HepG2 (cell line): Measurements from ENCODE around the gene TEF. TPM values are rescaled to one million over a fixed set of nuclear protein-coding genes. Genes with fewer than 3 reads are reported as not detected.
A peak's percentile ranks its signal among the peaks of the same experiment; 100 is the strongest.

Experiments used
- ARNTL ChIP-seq: sonication (generic); formaldehyde crosslinking; IDR thresholded peaks from 2 replicates; pipeline ENCODE4 v1.4.0; 2020; ENCODE audit warnings: mild to moderate bottlenecking, missing genetic modification reagents
- BORCS8-MEF2B ChIP-seq: sonication (generic); formaldehyde crosslinking; IDR thresholded peaks from 2 replicates; pipeline ENCODE4 v1.8.0; 2022; ENCODE audit warnings: mild to moderate bottlenecking, missing genetic modification reagents
- CCDC6 ChIP-seq: sonication (generic); formaldehyde crosslinking; IDR thresholded peaks from 2 replicates; pipeline ENCODE4 v1.8.1; 2022; ENCODE audit warnings: mild to moderate bottlenecking, missing genetic modification reagents, moderate library complexity
- EP300 ChIP-seq, 3 experiments: sonication (generic) in 1 of 3; formaldehyde crosslinking in 1 of 3; IDR thresholded peaks; 2 replicates each; pipeline versions ENCODE4 v1.5.1 to v1.6.1; 2011 to 2020; ENCODE audit warnings: low read depth in 2 of 3, low read length in 2 of 3, borderline replicate concordance in 1 of 3, improper control_type of control experiment in 1 of 3, mild to moderate bottlenecking in 1 of 3, missing genetic modification reagents in 1 of 3, moderate library complexity in 1 of 3
- FOXP1 ChIP-seq, 2 experiments: fragments of 450-650 bp in 1 of 2; IDR thresholded peaks; 2 replicates each; pipeline ENCODE4 v1.6.1; 2017 to 2018; ENCODE audit warnings: antibody characterized with exemption in 1 of 2
- JARID2 ChIP-seq: sonication (generic); formaldehyde crosslinking; IDR thresholded peaks from 2 replicates; pipeline ENCODE4 v1.8.1; 2023; ENCODE audit warnings: missing genetic modification reagents, inconsistent platforms; ENCODE audit not compliant: insufficient replicate concordance
- KLF12 ChIP-seq: sonication (generic); formaldehyde crosslinking; IDR thresholded peaks from 2 replicates; pipeline ENCODE4 v1.4.0; 2020; ENCODE audit warnings: missing genetic modification reagents, borderline replicate concordance
- MLLT10 ChIP-seq: sonication (generic); formaldehyde crosslinking; IDR thresholded peaks from 2 replicates; pipeline ENCODE4 v1.4.0; 2020; ENCODE audit warnings: missing genetic modification reagents
- NRL ChIP-seq: sonication (generic); formaldehyde crosslinking; IDR thresholded peaks from 2 replicates; pipeline ENCODE4 v1.5.0; 2020; ENCODE audit warnings: missing genetic modification reagents, mild to moderate bottlenecking, moderate library complexity, borderline replicate concordance
- SUZ12 ChIP-seq: fragments of 150-350 bp; IDR thresholded peaks from 2 replicates; pipeline ENCODE4 v1.6.1; 2014; ENCODE audit warnings: low read depth, low read length
- TBX3 ChIP-seq: fragments of 450-650 bp; IDR thresholded peaks from 2 replicates; pipeline ENCODE4 v1.6.1; 2017; ENCODE audit warnings: antibody characterized with exemption, mild to moderate bottlenecking, inconsistent platforms, borderline replicate concordance
- U2AF1 ChIP-seq: fragments of 200-400 bp; formaldehyde crosslinking; optimal IDR thresholded peaks from 2 replicates; pipeline ENCODE3; 2017; ENCODE audit warnings: mild to moderate bottlenecking, low read depth, low read length
- ZBTB25 ChIP-seq: IDR thresholded peaks from 2 replicates; pipeline ENCODE4 v1.6.1; 2018; ENCODE audit warnings: missing genetic modification reagents
- ZKSCAN1 ChIP-seq: fragments of 150-350 bp; IDR thresholded peaks from 2 replicates; pipeline ENCODE4 v1.6.1; 2014; ENCODE audit warnings: low read length
- ZNF251 ChIP-seq: sonication (generic); formaldehyde crosslinking; IDR thresholded peaks from 2 replicates; pipeline ENCODE4 v1.9.0; 2021; ENCODE audit warnings: mild to moderate bottlenecking, missing genetic modification reagents
- ZNF333 ChIP-seq: sonication (generic); formaldehyde crosslinking; IDR thresholded peaks from 2 replicates; pipeline ENCODE4 v1.4.0; 2020; ENCODE audit warnings: mild to moderate bottlenecking, missing genetic modification reagents, borderline replicate concordance
- ZNF350 ChIP-seq: sonication (generic); formaldehyde crosslinking; IDR thresholded peaks from 2 replicates; pipeline ENCODE4 v1.4.0; 2020; ENCODE audit warnings: mild to moderate bottlenecking, low read depth, missing genetic modification reagents, borderline replicate concordance
- ZNF441 ChIP-seq: sonication (generic); formaldehyde crosslinking; IDR thresholded peaks from 2 replicates; pipeline ENCODE4 v1.7.0; 2021; ENCODE audit warnings: missing genetic modification reagents, borderline replicate concordance
- ZNF484 ChIP-seq: sonication (generic); formaldehyde crosslinking; IDR thresholded peaks from 2 replicates; pipeline ENCODE4 v1.5.1; 2020; ENCODE audit warnings: mild to moderate bottlenecking, low read depth, missing genetic modification reagents, borderline replicate concordance
- ZNF616 ChIP-seq: sonication (generic); formaldehyde crosslinking; IDR thresholded peaks from 2 replicates; pipeline ENCODE4 v1.5.0; 2020; ENCODE audit warnings: low read depth, mild to moderate bottlenecking, missing genetic modification reagents
- ZNF713 ChIP-seq: sonication (generic); formaldehyde crosslinking; IDR thresholded peaks from 2 replicates; pipeline ENCODE4 v1.4.0; 2020; ENCODE audit warnings: mild to moderate bottlenecking, missing genetic modification reagents
- ZSCAN29 ChIP-seq: sonication (generic); formaldehyde crosslinking; conservative IDR thresholded peaks from 2 replicates; pipeline ENCODE4 v1.4.0; 2020; ENCODE audit warnings: mild to moderate bottlenecking, missing genetic modification reagents
- ZSCAN30 ChIP-seq: sonication (generic); formaldehyde crosslinking; IDR thresholded peaks from 2 replicates; pipeline ENCODE4 v1.5.0; 2020; ENCODE audit warnings: mild to moderate bottlenecking, missing genetic modification reagents
- polyA plus RNA-seq, 8 experiments: library from polyadenylated mRNA; depleted of rRNA in 3 of 8; stranded (reverse) in 7 of 8; unstranded in 1 of 8; fragments of >200 nt; fragmentation: Illumina TruSeq in 4 of 8; extraction: Trizol in 4 of 8; gene quantifications; 2 replicates each; pipeline versions ENCODE4 v1.2.1 to v1.2.3, GENCODE V29; 2011 to 2016; ENCODE audit warnings: low read depth in 4 of 8, missing spikeins in 1 of 8, mixed read lengths in 1 of 8; ENCODE audit not compliant: insufficient read depth in 1 of 8
- total RNA-seq, 5 experiments: library from RNA; depleted of rRNA; stranded (reverse); fragments of >200 nt; fragmentation: Illumina TruSeq; extraction: Trizol; gene quantifications; 2 replicates each; pipeline ENCODE4 v1.2.3, GENCODE V29; 2016; ENCODE audit warnings: low read depth in 1 of 5
- TF ChIP-seq, protein P1 (sequence below): conservative IDR thresholded peaks from 2 replicates; pipeline ENCODE4 v1.6.1; 2018; ENCODE audit warnings: missing genetic modification reagents
- TF ChIP-seq, protein P2 (sequence below): sonication (generic); formaldehyde crosslinking; IDR thresholded peaks from 2 replicates; pipeline ENCODE4 v1.5.0; 2020; ENCODE audit warnings: missing genetic modification reagents

Gene TEF
- total and polyA plus RNA-seq, 2 of the 13 experiments (the other 11 are each of a cell fraction or from before 2014, with no cell fraction given): 7.6 to 11.2 TPM

DNA sequence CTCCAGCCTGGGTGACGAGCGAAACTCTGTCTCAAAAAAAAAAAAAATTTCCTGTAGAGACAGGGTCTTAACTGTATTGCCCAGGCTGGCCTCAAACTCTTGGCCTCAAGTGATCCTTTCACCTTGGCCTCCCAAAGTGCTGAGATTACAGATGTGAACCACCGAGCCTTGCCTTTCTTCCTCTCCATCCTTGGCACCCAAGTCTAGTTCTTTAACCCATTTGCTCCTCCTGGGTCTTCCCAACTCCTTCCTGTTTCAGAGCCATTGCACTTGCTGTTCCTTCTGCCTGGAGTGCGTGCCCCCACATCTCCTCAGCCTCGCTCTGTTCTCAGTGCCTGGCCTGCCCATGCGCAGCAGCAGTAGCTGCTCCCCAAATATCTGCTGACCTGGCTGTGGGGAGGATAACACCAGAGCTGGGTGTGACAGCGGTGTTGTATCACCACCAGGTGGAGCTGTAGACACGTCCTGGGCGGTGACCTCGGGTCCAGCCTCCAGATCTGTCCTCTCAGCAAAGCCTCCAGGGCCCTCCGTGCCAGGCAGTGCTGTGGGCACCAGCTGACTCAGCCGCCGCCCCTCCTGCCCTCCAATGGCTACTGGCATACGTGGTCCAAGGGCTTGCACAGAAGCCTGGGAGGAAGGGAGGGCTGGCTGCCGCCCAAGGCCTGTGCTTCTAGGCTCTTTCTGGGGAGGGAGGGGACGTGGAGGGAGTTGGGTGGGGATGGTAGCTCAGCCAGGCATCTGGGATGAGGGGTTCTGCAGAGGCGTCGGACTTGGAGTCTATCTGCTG is 22.0 kb downstream of the TEF start (continued):
- TF ChIP-seq ZNF251 (CRISPR knock-in tag) (no peak), TBX3 (no peak), ZSCAN29 (CRISPR knock-in tag) (no peak), KLF12 (no peak), BORCS8-MEF2B (CRISPR knock-in tag) (peak; percentile 72; the same call in 1 of the 2 replicates), ZNF441 (no peak), U2AF1 (no peak), SUZ12 (no peak), EP300 (IDR thresholded peaks at IDR 0.05; ENCODE audit: low read depth in 2 of 2, low read length in 2 of 2) (no peak), EP300 (CRISPR knock-in tag; IDR thresholded peaks at IDR 0.05; ENCODE audit: borderline replicate concordance) (no peak), ZKSCAN1 (no peak), ZNF713 (no peak), FOXP1 (IDR thresholded peaks at IDR 0.05) (no peak), FOXP1 (CRISPR knock-in tag; IDR thresholded peaks at IDR 0.05) (no peak), NRL (no peak), ZNF350 (no peak), CCDC6 (no peak), ARNTL (CRISPR knock-in tag) (no peak), MLLT10 (CRISPR knock-in tag) (no peak), ZNF333 (CRISPR knock-in tag) (no peak), ZSCAN30 (CRISPR knock-in tag) (no peak), ZNF484 (CRISPR knock-in tag) (no peak), ZBTB25 (CRISPR knock-in tag) (peak; percentile 72; the same call in 1 of the 2 replicates), JARID2 (CRISPR knock-in tag) (no peak), ZNF616 (CRISPR knock-in tag) (peak; percentile 47; the same call in 1 of the 2 replicates)
- TF ChIP-seq, protein P1, sequence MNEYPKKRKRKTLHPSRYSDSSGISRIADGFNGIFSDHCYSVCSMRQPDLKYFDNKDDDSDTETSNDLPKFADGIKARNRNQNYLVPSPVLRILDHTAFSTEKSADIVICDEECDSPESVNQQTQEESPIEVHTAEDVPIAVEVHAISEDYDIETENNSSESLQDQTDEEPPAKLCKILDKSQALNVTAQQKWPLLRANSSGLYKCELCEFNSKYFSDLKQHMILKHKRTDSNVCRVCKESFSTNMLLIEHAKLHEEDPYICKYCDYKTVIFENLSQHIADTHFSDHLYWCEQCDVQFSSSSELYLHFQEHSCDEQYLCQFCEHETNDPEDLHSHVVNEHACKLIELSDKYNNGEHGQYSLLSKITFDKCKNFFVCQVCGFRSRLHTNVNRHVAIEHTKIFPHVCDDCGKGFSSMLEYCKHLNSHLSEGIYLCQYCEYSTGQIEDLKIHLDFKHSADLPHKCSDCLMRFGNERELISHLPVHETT (CRISPR knock-in tag): no peak
- TF ChIP-seq, protein P2, sequence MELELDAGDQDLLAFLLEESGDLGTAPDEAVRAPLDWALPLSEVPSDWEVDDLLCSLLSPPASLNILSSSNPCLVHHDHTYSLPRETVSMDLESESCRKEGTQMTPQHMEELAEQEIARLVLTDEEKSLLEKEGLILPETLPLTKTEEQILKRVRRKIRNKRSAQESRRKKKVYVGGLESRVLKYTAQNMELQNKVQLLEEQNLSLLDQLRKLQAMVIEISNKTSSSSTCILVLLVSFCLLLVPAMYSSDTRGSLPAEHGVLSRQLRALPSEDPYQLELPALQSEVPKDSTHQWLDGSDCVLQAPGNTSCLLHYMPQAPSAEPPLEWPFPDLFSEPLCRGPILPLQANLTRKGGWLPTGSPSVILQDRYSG (CRISPR knock-in tag): no peak
